Measurements from ENCODE around the gene SF3B4.

SF3B4 gene

DNA sequence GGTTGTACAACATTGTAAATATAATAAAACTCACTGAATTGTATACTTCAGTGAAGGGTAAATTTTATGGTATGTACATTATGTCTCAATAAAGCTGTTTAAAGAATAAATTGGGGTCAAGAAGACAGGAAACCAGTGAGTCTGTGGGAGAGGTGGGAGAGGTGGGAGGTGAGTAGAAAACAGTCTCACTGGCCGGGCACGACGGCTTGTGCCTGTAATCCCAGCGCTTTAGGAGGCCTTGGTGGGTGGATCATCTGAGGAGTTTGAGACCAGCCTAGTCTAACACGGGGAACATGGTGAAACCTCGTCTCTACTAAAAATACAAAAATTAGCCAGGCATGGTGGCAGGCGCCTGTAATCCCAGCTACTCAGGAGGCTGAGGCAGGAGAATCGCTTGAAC lies 4.9 kb upstream of the SF3B4 start:
- no peak for DNase-seq (ENCODE audit: low read depth)

DNA sequence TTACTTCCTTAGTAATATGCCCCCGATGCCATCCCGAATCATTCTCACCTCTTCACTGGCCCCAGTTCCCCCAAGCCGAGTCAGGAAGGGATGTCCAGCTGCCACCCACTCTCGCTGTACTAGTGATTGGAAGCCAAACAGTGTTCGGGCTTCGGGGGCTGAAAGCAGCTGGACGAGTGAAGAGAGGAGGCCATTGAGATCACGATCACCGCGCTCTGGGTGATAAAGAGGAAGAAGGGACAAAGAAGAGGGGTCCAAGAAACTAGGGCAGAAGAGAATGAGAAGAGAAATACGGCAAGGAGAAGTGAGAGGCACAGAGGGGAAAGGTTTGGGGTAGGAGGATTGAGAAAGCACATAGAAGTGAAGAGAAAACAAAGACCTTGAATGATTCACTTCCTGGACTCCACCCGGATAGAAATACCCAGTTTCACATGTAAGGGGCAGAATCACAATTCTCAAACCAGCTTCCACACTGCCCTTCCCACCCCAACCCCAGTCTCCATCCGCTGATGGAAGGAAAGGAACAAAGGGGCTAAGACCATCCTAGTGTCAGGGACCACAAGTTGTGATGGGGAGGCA lies 3.7 kb upstream of the SF3B4 start:
- DNase-seq (ENCODE audit: low read depth): no peak

GRCh38 chr1:149929856-149930255 lies 2.3 kb upstream of the SF3B4 start:
- no peak for DNase-seq (ENCODE audit: low read depth)

- no peak for DNase-seq (ENCODE audit: low read depth)
Observed at GRCh38 chr1:149928401-149928724, 760 bp upstream of the SF3B4 start.

GRCh38 chr1:149927056-149927562 lies 494 bp downstream of the SF3B4 start:
- no peak for DNase-seq (ENCODE audit: low read depth)

DNA sequence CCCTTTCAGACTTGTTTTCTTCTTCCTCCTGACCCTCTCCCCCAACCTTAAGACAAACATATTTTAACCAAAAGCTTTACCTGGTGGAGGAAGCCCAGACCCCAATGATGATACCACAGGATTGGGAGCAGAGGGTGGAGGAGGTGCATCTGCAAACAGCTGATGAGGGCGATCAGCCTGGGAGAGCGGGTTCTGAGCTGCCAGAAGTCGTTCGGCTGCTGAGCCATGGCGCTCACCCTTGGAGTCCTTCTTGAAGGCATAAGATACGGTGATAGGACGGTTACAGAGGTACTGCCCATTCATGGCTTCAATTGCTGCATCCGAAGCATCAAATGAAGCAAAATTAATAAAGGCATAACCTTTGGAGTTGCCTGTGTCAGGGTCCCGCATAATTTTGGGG lies 1.3 kb downstream of the SF3B4 start:
- DNase-seq (ENCODE audit: low read depth): no peak

DNA sequence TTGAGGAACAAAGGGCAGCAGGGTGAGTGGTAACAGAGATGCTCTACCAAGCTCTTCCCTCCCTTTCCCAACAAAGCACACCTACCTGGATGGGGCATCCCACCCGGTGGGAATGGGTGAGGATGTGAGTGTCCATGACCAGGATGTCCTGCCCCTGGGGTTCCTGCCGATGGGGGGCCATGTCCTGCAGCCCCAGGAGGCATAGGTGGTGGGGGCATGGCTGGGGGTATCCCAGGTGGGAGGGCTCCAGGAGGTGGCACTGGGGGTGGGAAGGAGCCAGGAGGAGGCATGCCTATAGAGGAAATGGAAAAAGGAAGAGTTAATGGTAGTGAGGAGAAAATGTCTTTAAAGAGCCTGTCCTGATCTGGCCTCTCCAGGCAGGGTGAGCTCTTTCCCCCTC lies 1.9 kb downstream of the SF3B4 start:
- no peak for DNase-seq (ENCODE audit: low read depth)

DNA sequence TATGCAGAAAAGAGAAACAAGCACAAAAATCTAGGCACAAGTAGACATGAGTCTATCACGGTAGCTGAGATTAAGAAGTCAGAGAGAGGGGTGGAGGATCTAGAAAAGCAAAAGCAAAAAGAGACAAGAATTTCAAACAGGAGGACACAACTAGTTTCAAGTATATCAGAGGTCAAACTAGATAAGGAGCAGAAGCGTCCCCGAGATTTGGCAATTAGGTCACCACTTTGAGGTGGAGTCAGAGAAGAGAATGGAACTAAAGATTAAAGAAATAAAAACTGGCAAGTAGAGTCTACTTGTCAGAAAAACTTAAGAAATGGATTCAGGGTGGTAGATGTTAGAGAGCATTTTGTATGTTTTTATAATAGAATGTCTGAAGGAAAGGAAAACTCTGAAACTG lies 2.3 kb downstream of the SF3B4 start:
- DNase-seq (ENCODE audit: low read depth): no peak

GRCh38 chr1:149923626-149924025 lies 4.0 kb downstream of the SF3B4 start:
- DNase-seq (ENCODE audit: low read depth): no peak

- DNase-seq (ENCODE audit: low read depth): no peak
Observed at GRCh38 chr1:149917571-149918144, 9.9 kb downstream of the SF3B4 start, which contains the start of gene SV2A. TSS of gene SV2A (minus strand) at chr1:149917844. CDS start at chr1:149913840, 4,004 bp downstream.

DNA sequence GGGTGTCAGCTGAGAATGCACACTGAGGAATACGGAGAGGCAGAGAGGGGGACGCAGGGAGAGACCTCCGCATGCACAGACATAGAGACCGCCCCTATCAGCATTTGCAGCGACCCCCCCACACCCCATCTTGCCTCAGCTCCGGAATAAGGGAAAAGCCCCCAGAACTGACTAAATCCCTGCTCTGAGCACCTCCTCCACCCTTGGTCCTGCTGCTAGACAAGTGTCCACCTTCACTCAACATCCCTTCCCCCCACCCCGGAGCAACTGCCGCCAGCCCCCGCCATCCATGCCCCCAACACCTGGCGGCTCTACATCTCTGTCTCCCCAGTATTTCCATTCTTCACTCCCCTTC lies 10.7 kb downstream of the SF3B4 start:
- no peak for DNase-seq (ENCODE audit: low read depth)

GRCh38 chr1:149916193-149916897 lies 11.3 kb downstream of the SF3B4 start:
- no peak for DNase-seq (ENCODE audit: low read depth)

DNA sequence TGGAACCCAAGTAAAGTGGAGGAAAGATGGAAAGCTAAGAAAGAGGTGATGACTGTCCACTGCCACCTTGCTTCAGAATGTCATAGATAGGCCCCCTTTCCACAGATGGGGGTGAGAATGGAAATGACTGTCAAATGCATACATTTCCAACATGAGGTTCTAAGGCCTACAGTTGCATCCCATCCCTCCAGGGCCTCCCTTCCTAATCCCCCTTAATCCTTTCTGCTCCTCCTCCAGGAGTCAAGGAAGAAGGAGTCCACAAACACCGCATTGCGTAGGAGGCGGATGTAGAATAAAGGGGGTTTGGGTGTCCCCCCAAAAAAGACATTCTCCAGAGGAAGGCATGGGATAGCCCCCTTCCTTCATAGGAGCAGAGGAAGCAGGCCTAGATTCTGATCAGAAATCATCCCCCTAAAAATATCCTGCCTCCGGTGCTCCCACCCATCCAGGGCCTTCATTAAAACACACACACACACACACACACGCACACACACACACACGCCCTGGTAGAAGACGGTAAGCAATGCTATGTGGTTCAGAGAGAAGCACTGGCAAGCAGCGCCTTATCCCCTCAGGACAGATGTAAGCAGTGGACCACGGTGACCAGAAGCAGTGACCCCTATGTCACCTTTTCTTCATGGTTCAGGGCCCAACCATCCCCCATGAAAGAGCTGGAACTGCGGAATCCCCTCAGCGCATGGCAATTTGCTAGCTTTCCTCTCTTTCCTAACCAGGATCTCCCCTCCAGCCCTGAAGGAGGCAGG lies 12.0 kb downstream of the SF3B4 start:
- no peak for DNase-seq (ENCODE audit: low read depth)

DNA sequence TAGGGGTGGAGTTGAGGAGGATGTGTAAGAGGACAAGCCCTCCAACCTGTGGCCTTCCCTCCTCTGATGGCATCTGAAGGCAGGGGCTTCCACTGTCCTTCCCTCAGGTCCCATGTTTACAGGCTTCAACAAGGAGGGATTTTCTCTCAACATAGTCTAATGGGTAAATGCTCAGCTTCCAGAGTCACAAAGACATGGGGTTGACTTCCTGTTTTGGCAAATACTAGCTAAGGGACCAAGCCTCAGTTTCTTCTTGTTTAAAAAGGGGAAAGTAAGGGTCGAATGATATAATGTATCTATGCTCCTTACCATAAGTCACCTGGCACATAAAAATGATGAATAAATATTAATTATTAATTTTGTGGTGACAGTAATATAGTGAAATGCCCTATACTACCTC lies 13.1 kb downstream of the SF3B4 start:
- no peak for DNase-seq (ENCODE audit: low read depth)

GRCh38 chr1:149906570-149907075 lies 21.0 kb downstream of the SF3B4 start:
- no peak for DNase-seq (ENCODE audit: low read depth)

GRCh38 chr1:149903836-149904491 lies 23.6 kb downstream of the SF3B4 start:
- DNase-seq (ENCODE audit: low read depth): no peak

DNA sequence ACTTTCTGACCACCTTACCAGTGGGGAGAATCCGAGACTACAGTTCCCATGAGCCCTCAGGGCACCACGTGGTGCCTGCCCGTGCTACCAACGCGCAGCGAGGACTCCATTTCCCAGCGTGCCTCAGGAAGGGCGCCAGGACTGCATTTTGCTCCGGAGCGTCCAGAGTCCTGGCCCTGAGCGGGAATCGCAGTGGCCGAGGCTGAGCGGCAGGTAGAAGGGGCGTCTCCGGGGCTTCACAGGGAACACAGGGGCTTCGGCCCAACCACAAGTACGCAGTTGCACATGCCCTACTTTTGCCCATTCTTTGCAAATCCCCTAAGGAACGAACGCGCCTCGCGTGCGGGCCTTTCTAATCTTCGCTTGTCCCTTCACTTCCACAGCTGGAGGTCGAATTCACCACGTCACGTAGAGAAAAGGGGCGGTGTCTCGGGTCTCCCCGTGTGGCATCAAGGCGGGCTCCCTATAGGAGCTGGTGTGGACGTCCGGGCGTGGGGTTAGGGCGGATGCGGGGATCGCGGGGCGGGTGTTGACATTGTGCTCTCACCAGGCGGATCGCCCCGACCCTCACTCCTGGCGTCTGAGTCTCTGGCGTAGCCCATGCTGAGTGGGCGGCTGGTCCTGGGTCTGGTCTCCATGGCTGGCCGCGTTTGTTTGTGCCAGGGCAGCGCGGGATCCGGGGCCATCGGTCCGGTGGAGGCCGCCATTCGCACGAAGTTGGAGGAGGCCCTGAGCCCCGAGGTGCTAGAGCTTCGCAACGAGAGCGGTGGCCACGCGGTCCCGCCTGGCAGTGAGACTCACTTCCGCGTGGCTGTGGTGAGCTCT lies 27.9 kb downstream of the SF3B4 start, which contains the start of gene BOLA1:
TSS of gene BOLA1 (plus strand) at position 109 of the 825 bp plus-strand sequence. CDS start at position 601, 492 bp downstream.
- peak; percentile 66 for DNase-seq (ENCODE audit: low read depth)

GRCh38 chr1:149896575-149896974 lies 31.0 kb downstream of the SF3B4 start:
- DNase-seq (ENCODE audit: low read depth): no peak

DNA sequence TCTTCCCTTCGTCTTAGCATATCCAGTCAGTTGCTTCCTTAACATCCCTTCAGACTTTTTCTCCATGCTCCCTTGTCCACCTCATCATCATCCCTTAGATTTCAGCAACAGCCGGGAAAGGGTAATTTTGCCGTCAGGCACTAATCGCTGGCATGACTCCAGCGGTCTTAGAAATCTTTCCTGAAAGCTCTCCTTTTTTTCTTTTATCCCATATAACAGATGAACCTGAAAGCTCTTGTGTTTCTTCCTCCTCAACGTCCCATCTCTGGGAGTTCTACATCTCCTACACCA lies 38.7 kb downstream of the SF3B4 start:
- DNase-seq (ENCODE audit: low read depth): no peak

- DNase-seq (ENCODE audit: low read depth): peak; percentile 44
Observed at GRCh38 chr1:149888247-149888998, 39.2 kb downstream of the SF3B4 start.

Data from stimulated activated CD8-positive, alpha-beta memory T cell treated with anti-CD3 and anti-CD28 coated beads, Interleukin-15, amount 100 ng/mL, for 1 hour (primary cell).